ENCODE results near the gene METTL2B. TPM values are rescaled to one million over a fixed set of nuclear protein-coding genes. Genes with fewer than 3 reads are reported as not detected.

METTL2B gene
- total RNA-seq, 2 experiments from 2014 or later = 25.4 to 40.7 TPM

- peaks cover 11% of the 10 kb centered on the region for H3K4me1 ChIP-seq (ENCODE audit: insufficient read depth, low read length, poor library complexity, severe bottlenecking)
- H3K27ac ChIP-seq (ENCODE audit: low read depth, low read length, poor library complexity, severe bottlenecking) = no peak overlapping the region
- CTCF ChIA-PET (ENCODE audit: unreplicated experiment) = no interaction called here
- H2AFZ ChIP-seq (ENCODE audit: low read length) = peak overlapping the region; percentile 47
- H3K9me2 ChIP-seq (ENCODE audit: insufficient read depth, low read length) = no peaks in the 10 kb centered on the region
- no peaks in the 10 kb centered on the region for H3K9me3 ChIP-seq (ENCODE audit: low read length)
- H4K20me1 ChIP-seq (ENCODE audit: insufficient read depth, low read length) = no peaks in the 10 kb centered on the region
- intact Hi-C loops (cut with micrococcal nuclease; ENCODE audit: unreplicated experiment) = no loop called here
- H3K36me3 ChIP-seq (ENCODE audit: insufficient read depth, low read length) = no peaks in the 10 kb centered on the region
- TF ChIP-seq EZH2phosphoT487 (IDR thresholded peaks at IDR 0.05; ENCODE audit: borderline replicate concordance, low read depth, low read length) (no peak), CTCF (conservative IDR thresholded peaks at IDR 0.05; ENCODE audit: low read length) (no peak)
- H3K79me2 ChIP-seq (ENCODE audit: insufficient read depth, low read depth, low read length) = no peaks in the 10 kb centered on the region
- peak overlapping the region; percentile 9 for H3K4me2 ChIP-seq (ENCODE audit: low read length)
- no peak overlapping the region for H3K4me3 ChIP-seq (ENCODE audit: low read depth, low read length, poor library complexity, severe bottlenecking)
- POLR2A ChIA-PET = interaction anchor here (0.6 to 1.1 kb wide), 4 partner anchors 37 to 515 kb away, joined by 3 to 4 read pairs (median 3); no protein-coding TSS in a partner anchor
- no TSS peak for BruUV-seq (replicated peaks)
- DNase-seq (ENCODE audit: low spot score) = peak; percentile 24
Observed at GRCh38 chr7:128437426-128438332, 38.9 kb upstream of the METTL2B start.

GRCh38 chr7:128442356-128442755, 34.2 kb upstream of the METTL2B start:
- no peak for TF ChIP-seq EZH2phosphoT487 (IDR thresholded peaks at IDR 0.05; ENCODE audit: borderline replicate concordance, low read depth, low read length)
- Histone ChIP-seq H3K79me2 (ENCODE audit: insufficient read depth, low read depth, low read length) (no peaks in the 10 kb centered on the region), H4K20me1 (ENCODE audit: insufficient read depth, low read length) (no peaks in the 10 kb centered on the region), H3K4me3 (ENCODE audit: low read depth, low read length, poor library complexity, severe bottlenecking) (no peak overlapping the region), H3K4me2 (ENCODE audit: low read length) (no peak overlapping the region), H2AFZ (ENCODE audit: low read length) (no peak overlapping the region), H3K4me1 (ENCODE audit: insufficient read depth, low read length, poor library complexity, severe bottlenecking) (peaks cover 19% of the 10 kb centered on the region), H3K36me3 (ENCODE audit: insufficient read depth, low read length) (no peaks in the 10 kb centered on the region), H3K9me3 (ENCODE audit: low read length) (no peaks in the 10 kb centered on the region), H3K27ac (ENCODE audit: low read depth, low read length, poor library complexity, severe bottlenecking) (no peak overlapping the region), H3K9me2 (ENCODE audit: insufficient read depth, low read length) (no peaks in the 10 kb centered on the region)
- ChIA-PET POLR2A (interaction anchor here (1.0 kb wide), 1 partner anchor 13 kb away, joined by 4 read pairs; no protein-coding TSS in a partner anchor), CTCF (ENCODE audit: unreplicated experiment) (no interaction called here)
- DNase-seq (ENCODE audit: low spot score) = no peak
- intact Hi-C loops (cut with micrococcal nuclease; ENCODE audit: unreplicated experiment) = no loop called here
- BruUV-seq (replicated peaks) = no TSS peak

- intact Hi-C loops (cut with micrococcal nuclease; ENCODE audit: unreplicated experiment) = no loop called here
- H3K79me2 ChIP-seq (ENCODE audit: insufficient read depth, low read depth, low read length) = no peaks in the 10 kb centered on the region
- DNase-seq (ENCODE audit: low spot score) = no peak
- ChIA-PET CTCF (ENCODE audit: unreplicated experiment) (interaction anchor here (0.6 to 1.7 kb wide), 2 partner anchors 11 to 16 kb away, joined by 3 to 6 read pairs; no protein-coding TSS in a partner anchor), POLR2A (interaction anchor here (0.7 to 1.3 kb wide), 5 partner anchors 9 to 28 kb away, joined by 3 to 5 read pairs (median 3); no protein-coding TSS in a partner anchor)
- H3K4me3 ChIP-seq (ENCODE audit: low read depth, low read length, poor library complexity, severe bottlenecking) = no peak overlapping the region
- TF ChIP-seq CTCF (conservative IDR thresholded peaks at IDR 0.05; ENCODE audit: low read length) (no peak), EZH2phosphoT487 (IDR thresholded peaks at IDR 0.05; ENCODE audit: borderline replicate concordance, low read depth, low read length) (no peak)
- no peak overlapping the region for H3K4me2 ChIP-seq (ENCODE audit: low read length)
- 0 out of 2 replicates have a peak overlapping the region, but pooled peaks have one; percentile 9 for H2AFZ ChIP-seq (ENCODE audit: low read length)
- H4K20me1 ChIP-seq (ENCODE audit: insufficient read depth, low read length) = no peaks in the 10 kb centered on the region
- H3K27ac ChIP-seq (ENCODE audit: low read depth, low read length, poor library complexity, severe bottlenecking) = no peak overlapping the region
- no peaks in the 10 kb centered on the region for H3K9me3 ChIP-seq (ENCODE audit: low read length)
- BruUV-seq (replicated peaks) = no TSS peak
- H3K4me1 ChIP-seq (ENCODE audit: insufficient read depth, low read length, poor library complexity, severe bottlenecking) = peaks cover 11% of the 10 kb centered on the region
- no peaks in the 10 kb centered on the region for H3K9me2 ChIP-seq (ENCODE audit: insufficient read depth, low read length)
- no peaks in the 10 kb centered on the region for H3K36me3 ChIP-seq (ENCODE audit: insufficient read depth, low read length)
Observed at GRCh38 chr7:128443831-128444600, 32.5 kb upstream of the METTL2B start.
